SK-N-SH treated with all-trans-retinoic acid at 6 μM for 48 hours (cell line): ENCODE data around the gene RGS9.

Experiments
- ARNTL ChIP-seq: fragments of 450-650 bp; formaldehyde crosslinking; IDR thresholded peaks from 2 replicates; pipeline ENCODE4 v1.5.0; 2020; ENCODE audit warnings: low read depth, mild to moderate bottlenecking, moderate library complexity, borderline replicate concordance
- BACH2 ChIP-seq: fragments of 250-450 bp; sonication (Bioruptor Pico); IDR thresholded peaks from 2 replicates; pipeline ENCODE4 v1.9.0; 2021; ENCODE audit warnings: mild to moderate bottlenecking, borderline replicate concordance
- CREB5 ChIP-seq: fragments of 250-450 bp; sonication (Bioruptor Pico); IDR thresholded peaks from 2 replicates; pipeline ENCODE4 v1.5.1; 2020; ENCODE audit warnings: low read depth, mild to moderate bottlenecking, moderate library complexity
- POU6F1 ChIP-seq: fragments of 250-450 bp; sonication (Bioruptor Pico); IDR thresholded peaks from 2 replicates; pipeline ENCODE4 v1.8.0; 2021; ENCODE audit warnings: low read depth, mild to moderate bottlenecking, moderate library complexity, borderline replicate concordance
- TSHZ2 ChIP-seq: fragments of 250-450 bp; sonication (Bioruptor Pico); IDR thresholded peaks from 2 replicates; pipeline ENCODE4 v1.5.0; 2020; ENCODE audit warnings: mild to moderate bottlenecking, moderate library complexity

GRCh38 chr17:65229621-65229995, 92.4 kb downstream of the RGS9 start:
- TF ChIP-seq CREB5 (CRISPR knock-in tag) (no peak), POU6F1 (CRISPR knock-in tag) (no peak), ARNTL (CRISPR knock-in tag) (no peak), TSHZ2 (no peak), BACH2 (CRISPR knock-in tag) (no peak)
